ENCODE measurements around the gene SLC10A1.

GRCh38 chr14:69798339-69798735 lies 1.3 kb upstream of the SLC10A1 start:
- no peak for TF ChIP-seq EZH2 (IDR thresholded peaks at IDR 0.05; ENCODE audit: borderline replicate concordance, low read depth, low read length, poor library complexity, severe bottlenecking)
- TF ChIP-seq, protein P1, sequence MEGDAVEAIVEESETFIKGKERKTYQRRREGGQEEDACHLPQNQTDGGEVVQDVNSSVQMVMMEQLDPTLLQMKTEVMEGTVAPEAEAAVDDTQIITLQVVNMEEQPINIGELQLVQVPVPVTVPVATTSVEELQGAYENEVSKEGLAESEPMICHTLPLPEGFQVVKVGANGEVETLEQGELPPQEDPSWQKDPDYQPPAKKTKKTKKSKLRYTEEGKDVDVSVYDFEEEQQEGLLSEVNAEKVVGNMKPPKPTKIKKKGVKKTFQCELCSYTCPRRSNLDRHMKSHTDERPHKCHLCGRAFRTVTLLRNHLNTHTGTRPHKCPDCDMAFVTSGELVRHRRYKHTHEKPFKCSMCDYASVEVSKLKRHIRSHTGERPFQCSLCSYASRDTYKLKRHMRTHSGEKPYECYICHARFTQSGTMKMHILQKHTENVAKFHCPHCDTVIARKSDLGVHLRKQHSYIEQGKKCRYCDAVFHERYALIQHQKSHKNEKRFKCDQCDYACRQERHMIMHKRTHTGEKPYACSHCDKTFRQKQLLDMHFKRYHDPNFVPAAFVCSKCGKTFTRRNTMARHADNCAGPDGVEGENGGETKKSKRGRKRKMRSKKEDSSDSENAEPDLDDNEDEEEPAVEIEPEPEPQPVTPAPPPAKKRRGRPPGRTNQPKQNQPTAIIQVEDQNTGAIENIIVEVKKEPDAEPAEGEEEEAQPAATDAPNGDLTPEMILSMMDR (conservative IDR thresholded peaks at IDR 0.05; ENCODE audit: low read depth, low read length) = no peak

All from A673 (cell line).